AML-193 (cell line): ENCODE results near the gene PFKM.
A peak's percentile ranks its signal among the peaks of the same experiment; 100 is the strongest.

ENCODE experiments used
- DNase-seq, 2 experiments: peaks; one replicate each; lab custom pipeline; 2025; lab: John Stamatoyannopoulos, UW

PFKM gene

DNA sequence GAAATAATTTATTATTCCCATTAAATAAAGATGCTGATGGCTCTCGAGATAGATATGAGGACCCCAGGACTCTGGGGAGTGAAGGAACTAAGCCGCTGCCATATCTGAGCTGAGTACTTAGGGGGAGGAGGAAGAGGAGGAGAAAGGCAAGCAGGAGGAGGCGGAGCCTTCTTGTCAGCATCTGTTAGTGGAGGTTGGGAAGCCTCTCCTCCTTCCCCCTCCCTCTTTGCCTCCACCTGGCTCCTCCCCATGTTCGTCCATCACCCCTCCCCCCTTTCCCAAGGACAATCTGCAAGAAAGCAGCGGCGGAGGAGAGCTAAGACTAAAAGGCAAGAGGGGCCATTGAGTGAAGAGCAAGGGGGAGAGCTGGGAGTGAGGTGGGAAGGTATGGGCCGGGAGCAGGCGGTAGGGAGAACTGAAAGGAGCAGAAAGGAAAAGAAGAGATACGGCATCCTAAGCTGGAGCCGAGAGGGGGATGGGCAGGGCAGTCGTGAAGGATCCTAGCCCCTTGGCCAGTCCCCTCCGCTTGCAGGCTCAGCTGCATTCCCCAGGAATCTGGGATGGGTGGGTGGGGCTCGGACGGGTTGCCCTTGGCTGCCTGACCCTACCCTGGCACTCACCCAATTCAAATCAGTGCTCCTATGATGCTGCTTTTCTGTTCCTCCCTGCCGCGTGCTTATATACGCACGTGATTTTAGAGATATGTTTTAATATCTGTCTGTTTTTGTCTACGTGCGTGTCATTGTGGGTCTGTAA is at the start of gene PFKM:
PFKM (plus strand) TSS at position 287 of the 756 bp plus-strand sequence. CDS start 3,411 bp downstream, outside the sequence.
- peak; percentile 38 to 40 for DNase-seq

DNA sequence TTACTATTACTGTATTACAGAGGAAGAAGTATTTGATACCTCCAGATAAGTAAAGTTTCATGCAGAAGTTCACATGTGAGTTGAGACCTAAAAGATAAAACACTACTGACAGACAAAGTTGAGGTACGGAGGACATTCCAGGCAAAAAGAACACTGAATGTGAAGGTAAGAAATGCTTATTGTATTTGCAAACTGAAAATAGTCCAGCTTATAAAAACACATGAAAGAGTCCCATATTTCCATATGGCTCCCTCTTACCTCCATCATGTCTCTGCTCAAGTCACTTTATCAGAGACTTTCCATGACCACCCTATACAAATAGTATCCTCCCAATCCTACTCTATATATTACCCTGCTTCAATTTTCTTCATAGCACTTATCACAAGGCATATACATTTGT is 49.1 kb upstream of the PFKM start:
- DNase-seq, result no peak

DNA sequence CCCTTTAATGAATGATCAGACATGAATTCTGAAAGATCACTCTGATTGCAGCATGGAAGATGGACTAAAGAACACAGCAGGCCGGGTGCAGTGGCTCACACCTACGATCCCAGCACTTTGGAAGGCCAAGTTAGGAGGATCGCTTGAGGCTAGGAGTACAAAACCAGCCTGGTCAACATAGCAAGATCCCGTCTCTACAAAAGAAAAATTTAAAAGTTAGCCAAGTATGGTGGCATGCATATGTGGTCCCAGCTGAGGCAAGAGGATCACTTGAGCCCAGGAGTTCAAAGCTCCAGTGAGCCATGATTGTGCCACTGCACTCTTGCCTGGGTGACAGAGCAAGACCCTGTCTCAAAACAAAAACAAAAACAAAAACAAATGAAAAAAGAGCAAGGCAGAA is 48.4 kb upstream of the PFKM start:
- DNase-seq, result no peak

DNA sequence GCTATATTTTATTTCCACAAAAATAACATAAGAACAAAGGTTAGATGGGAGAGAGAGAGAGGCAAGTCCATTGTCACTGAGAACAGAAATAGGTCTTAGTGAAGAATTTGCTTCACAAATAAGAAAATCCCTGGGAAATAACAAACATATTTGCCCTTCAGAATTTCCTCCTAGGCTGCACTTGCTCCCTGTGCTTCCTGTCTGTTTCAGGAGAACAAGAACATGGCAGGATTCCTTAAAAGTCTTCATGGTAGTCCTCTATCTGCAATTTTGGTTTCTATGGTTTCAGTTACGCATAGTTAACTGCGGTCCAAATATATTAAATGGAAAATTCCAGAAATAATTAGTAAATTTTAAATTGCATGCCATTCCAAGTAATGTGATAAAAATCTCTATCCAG is 47.4 kb upstream of the PFKM start:
- DNase-seq, result no peak

DNA sequence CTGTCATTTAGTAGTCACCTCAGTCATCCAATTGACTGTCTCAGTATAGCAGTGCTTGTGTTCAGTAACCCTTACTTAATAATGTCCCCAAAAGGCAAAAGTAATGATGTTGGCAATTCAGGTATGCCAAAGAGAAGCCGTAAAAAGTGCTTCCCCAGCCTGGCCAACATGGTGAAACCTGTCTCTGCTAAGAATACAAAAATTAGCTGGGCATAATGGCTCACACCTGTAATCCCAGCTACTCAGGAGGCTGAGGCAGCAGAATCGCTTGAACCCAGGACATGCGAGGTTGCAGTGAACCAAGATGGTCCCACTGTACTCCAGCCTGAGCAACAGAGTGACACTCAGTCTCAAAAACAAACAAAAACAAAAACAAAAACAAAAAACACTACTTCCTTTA is 46.9 kb upstream of the PFKM start:
- no peak for DNase-seq

DNA sequence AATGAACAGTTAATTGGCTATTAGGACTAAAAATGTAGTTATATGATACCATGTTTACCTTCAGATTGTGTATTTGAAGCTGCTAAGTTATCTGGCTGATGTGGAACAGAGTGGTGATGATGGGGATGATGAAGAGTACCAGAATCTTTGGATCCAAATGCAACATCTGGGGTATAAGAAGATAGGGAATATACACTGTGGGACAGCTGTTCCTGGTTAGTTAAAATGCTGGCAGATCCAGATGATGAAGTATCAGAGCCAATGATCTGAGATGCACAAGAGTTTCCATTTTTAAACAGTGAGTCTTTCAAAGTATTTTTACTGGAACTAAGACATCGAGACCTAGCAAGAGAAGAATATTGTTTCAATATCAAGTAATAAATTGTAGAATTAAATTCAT is 44.9 kb upstream of the PFKM start:
- DNase-seq, result no peak

DNA sequence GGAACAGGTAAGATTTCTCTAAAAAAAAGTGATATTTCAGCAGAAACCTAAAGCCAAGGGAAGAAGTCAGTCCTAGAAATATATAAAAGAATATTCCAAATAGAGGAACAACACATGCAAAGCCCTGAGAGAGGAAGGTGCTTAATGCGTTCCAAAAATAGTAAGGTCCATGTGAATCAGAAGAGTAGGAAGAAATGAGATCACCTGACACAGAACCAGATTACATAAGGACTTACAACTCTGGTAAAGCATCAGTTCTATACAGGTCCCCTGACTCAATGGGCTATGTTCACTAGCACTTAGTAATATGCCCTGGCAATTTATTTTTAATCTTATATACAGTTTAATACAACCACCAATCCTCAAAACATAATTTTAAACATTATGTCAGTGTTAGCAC is 43.3 kb upstream of the PFKM start:
- DNase-seq, result no peak

DNA sequence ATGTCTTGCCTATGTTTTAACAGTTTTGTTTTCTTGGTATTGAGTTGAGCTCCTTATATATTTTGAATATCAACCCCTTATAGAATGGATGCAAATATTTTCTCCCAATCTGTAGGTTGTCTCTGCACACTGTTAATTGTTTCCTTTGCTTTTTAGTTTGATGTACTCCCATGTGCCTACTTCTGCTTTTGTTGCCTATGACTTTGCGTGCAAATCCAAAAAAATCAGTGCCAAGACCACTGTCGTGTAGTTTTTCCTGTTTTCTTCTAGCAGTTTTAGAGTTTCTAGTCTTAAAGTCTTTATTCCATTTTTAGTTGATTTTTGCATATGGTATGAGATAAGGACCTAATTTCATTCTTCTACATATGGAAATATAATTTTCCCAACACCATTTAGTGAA is 42.1 kb upstream of the PFKM start:
- DNase-seq, result no peak

DNA sequence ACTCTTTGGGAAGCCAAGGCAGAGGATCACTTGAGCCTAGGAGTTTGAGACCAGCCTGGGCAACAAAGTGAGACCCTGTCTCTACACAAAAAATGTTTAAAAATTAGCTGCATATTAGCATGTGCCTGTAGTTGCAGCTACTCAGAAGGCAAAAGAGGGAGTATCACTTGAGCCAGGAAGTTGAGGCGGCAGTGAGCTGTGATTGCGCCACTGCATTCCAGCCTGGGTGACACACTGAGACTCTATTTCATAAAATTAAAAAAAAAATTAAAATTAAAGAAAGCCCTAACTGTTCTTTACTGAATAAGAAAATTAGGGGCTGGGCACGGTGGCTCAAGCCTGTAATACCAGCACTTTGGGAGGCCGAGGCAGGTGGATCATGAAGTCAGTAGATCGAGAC is 40.3 kb upstream of the PFKM start:
- DNase-seq, result peak; percentile 36 to 47

DNA sequence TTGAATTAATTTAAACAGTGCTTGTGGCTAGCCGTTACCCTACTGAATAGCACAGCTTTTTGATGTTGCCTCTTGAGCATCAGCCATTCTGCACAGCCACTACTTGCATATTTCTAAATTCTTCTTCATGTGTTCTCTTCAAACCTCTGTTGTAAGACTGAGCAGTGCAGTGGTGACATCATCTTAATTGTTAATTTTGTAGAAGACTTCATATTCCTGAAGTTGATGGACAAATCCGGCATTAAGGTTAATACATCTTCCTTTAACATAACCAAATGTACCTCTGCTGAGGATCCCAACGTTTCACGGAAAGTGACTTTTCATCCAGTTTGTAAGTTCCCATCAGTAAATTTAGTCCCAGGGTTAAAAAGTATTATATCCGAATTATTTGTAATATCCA is 38.9 kb upstream of the PFKM start:
- DNase-seq, result no peak

DNA sequence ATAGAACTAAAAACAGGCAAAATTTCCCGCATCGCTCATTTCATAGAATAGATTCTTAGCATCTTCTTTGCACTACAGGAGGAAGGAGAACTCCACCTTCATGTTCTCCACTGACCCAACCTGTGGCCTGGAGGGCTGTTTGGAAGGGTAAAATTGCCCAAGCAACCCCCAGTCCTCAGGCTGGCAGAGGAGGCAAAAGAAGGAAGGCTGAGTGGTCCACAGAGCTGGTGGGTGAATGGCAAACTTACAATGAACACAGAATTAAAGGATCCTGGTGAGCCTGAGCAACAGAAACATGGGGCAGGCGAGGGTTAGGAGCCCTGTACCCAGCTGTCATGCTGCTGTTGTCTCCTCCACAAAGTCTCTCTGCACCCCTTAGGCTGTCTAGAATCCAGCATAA is 38.3 kb upstream of the PFKM start:
- no peak for DNase-seq

DNA sequence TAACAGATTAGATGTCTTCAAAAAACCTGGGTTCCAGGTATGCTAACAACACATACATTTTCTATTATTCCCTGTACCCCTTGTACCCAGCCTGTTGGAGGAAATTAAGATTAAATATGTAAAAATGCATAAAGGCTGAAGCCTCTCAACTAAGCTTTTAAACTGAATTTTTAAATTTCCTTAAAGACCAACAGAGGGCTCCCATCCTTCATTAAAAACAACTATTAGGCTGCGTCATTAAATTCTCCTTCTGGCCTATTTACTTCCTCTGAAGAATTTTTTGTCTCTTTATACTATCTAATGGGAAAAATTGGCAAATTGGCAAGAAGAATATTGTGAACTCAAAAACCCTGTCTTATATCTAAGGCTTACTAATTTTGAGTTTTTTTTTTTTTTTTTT is 35.1 kb upstream of the PFKM start:
- DNase-seq, result peak; percentile 13 to 29

DNA sequence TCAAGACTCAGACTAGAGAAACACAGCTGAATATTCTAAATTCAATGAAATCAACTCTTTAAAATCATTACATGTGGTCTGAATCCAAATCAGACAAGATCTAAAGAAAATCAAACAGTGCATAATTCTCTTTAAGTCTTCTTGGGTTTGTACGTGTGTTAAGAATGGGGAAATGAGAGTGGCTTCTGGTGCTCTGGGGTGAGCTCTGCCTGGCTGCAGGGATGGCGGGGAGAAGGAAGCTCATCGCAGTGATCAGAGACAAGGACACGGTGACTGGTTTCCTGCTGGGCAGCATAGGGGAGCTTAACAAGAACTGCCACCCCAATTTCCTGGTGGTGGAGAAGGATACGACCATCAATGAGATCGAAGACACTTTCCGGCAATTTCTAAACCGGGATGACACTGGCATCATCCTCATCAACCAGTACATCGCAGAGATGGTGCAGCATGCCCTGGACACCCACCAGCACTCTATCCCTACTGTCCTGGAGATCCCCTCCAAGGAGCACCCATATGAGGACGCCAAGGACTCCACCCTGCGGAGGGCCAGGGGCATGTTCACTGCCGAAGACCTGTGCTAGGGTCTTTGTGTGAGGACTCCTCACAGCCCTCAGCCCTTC is 34.2 kb upstream of the PFKM start:
- no peak for DNase-seq

DNA sequence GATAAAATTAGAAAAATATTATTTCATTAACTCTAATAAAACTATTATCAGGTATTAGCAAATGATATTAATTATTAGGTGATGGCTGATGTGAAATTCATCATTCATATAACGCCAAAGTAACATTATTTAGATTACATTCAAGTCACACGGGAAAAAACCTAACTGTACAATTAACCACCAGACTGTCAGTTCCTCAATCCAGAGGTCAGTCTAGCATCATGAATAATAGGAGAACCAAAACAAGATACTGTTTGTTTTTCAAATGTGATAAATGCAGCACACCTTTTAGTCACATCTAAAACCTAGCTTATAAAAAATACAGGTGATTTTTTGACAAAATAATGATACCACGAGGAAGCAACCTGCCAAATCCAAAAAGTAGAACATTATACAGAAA is 32.8 kb upstream of the PFKM start:
- DNase-seq, result no peak

DNA sequence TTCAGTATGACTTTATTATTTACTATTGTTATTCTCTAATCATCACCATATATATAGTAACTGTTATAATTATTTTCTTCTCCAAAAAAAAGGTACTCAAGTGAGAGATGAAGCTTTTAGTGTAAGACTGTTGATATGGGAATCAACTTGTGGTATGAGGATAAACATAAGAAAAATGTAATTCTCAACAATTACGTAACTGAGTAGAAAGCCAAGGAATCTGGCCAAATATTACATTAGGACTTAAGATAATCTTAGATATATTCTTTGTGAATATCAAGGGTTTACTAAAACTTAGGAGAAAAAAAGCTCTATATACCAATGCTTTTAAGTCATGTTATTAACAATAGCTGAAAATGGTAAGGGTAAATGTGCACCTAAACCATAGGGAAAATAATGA is 26.6 kb upstream of the PFKM start:
- no peak for DNase-seq

DNA sequence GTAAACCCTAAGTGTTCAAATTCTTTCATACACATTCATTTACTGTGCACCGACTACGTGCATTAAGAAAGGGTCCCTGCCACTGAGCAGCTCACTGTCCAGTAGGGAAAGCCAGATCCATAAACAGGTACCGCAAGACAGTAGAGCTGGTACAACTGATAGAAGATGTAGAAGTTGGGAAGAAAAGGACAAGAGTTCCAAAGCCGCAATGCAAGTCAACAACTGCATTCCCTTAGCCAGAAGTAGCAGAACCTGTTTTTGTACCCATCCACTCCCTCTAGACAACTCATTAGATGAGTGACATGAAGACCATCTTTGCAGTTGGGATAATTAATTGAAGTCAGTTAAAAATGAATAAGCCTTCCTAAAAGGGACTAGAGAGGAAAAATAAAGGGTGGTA is 14.6 kb upstream of the PFKM start:
- DNase-seq, result no peak

DNA sequence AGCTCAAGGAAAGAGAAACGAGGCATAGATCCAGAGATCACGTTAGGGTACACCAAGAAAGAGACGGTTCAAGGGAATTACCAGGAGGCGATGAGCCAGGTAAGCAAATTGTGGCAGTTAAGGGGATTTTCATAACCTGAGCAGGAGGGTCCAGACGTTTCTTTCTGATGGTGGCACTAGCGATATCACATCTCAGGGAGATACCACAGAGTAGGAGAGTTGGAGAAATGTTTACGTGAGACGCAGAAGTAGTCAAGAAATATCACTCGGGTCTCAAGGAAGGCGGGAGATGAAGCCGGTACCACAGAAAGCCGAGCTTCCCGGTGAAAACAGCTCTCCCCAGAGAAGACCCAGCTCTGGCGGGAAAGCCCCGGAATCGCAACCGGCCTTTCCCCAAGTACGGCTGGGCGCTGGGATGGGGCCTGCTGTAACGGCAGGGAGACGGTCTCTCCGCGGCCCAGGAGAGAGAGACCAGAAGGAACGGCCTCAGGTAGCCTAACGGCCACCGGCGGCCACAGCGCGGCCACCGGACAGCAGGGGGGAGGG is 13.8 kb upstream of the PFKM start:
- peak in 1 of 2 experiments; percentile 17 for DNase-seq

DNA sequence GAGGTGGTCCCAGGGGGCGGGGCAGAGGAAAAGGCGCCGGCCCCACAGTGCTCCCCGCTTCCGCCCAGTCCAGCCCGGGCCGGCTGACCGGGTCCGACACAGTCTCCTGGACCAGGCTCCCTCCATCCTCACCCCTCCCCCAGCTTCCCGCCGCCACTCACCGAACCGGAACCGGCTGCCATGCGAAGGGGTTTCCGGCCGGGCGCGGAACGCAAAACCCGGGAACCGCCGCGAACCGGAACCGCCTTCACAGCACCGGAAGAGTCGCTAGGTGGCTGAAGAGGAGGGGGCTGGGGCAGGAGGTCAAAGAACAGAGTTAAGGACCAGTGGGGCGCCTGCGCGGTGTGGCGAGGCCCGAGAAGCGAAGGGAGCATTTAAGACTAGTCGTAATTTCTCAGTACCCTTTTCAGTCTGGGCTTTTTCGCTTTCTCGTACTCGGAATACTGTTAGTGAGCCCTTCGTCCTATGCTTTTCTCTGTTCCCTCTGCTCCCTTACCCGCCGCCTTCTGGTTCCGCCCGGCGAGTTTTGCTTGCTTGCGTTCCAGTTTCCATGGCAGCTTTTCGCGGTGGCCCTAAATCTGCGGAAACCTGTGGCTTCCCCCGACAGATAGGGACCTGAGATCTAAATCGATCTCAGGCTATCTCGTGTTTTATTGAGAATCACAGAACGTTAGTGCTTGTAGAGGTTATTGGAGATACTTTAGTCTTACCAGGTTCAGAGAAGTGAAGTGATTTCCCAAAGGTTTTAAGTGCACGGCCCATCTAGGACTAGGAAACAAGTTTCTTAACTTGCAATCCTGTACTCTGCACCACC is 13.1 kb upstream of the PFKM start, which contains the start of gene SENP1:
SENP1 (minus strand) TSS at position 213 of the 814 bp plus-strand sequence. CDS start 4,607 bp downstream, outside the sequence.
- DNase-seq, result peak; percentile 74 to 87

DNA sequence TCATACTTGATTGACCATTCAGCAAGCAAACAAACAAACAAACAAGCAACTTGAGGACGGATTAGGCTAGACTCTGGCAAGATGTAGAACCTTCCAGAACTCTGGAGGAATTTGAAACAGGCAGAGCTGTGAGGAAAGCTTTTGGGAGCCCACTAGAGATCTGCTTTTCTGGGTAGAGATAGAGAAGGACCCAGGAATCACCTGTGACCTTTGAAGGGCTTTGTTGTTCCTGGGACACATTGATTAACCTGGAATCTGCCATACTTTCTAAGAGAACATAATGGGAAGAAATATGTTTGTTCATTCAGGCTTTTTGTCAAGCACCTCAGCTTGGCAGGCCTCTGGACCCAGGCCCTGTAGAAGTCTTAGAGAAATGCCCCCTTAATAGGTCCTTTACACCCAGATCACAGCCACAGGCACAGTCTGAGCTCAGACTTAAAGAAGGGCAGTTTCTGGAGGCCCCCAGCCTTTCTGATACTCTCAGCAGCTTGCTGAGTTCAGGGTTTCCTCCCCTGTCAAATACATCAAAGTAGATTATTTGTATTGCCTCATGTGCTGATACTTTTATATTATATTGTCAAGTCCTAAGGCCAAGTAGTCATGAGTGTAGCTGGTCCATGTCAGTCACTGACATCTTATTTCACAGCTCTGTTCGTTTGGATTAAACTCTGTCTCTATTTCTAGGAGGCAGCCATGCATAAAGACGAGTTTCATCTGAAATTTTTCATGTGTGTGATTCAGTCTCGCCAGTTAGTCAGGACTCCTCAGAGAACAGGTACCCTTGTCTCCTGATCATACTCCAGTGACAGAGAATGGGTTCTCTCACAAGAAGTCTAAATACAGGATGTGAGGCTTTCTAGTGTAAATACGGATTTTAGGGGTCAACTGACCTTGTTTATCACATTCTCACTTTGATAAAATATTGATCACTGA is 12.2 kb upstream of the PFKM start:
- no peak for DNase-seq

DNA sequence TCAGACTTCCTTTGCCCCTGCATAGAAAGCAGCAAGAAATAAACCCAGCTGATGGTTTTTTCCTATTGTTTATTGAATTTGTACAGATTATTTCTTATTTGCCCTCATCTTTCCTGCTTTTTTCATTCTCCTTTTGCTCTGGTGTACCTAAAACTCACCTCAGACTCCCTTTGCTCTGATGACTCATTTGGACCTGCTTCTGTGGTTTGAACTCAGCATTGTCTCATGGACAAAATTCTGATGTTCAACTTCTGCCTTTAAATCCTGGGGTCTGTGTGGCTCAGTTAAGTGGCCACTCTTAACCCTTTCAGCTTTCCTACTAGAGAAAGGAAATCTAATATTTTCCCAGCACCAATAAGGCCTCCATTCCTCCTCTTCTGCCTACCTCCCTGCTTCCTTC is 9.7 kb upstream of the PFKM start:
- DNase-seq, result no peak

DNA sequence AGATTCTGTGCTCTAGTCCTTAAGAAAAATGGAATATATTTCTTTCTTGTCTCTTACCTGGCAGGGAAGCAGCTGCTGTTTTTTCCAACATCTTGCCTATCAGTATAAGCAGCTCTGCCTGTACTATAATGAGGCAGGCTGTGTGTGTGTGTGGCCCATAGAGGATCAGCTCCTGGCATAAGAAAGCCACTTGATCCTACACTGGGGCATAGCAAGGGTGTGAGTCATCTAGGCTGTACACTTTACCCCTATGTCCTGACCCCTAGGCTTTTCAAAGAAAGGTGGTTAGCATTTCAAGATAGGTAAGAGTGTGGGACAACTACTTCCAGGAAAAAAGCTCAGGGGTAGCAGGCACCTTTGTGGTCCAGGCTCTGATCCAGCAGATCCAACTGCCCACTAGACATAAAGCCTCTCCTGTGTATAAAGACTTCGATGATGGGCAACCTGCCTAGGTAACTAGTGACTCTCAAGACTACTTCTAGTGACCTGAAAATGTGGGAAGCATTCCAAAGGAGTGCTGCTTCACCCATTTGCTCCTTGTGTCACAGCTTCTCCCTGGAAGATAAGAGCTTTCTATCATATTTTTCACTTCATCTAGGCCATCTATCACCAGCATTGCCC is 8.4 kb upstream of the PFKM start:
- no peak for DNase-seq
